Measurements from ENCODE around the gene ACCS.
A peak's percentile ranks its signal among the peaks of the same experiment; 100 is the strongest.

ACCS gene

GRCh38 chr11:44125598-44125997 is 59.5 kb downstream of the ACCS start:
- no peak for TF ChIP-seq CTCF (IDR thresholded peaks at IDR 0.05; ENCODE audit: low read depth, low read length, missing control alignments)
- no peak for DNase-seq (ENCODE audit: extremely low read depth, low read depth)
- no peak overlapping the region for H3K4me3 ChIP-seq (replicated peaks; ENCODE audit: low read depth, low read length)

- no peak for TF ChIP-seq CTCF (IDR thresholded peaks at IDR 0.05; ENCODE audit: low read depth, low read length, missing control alignments)
- H3K4me3 ChIP-seq (replicated peaks; ENCODE audit: low read depth, low read length): no peak overlapping the region
- no peak for DNase-seq (ENCODE audit: extremely low read depth, low read depth)
Observed at GRCh38 chr11:44126304-44126703, 60.2 kb downstream of the ACCS start.

DNA sequence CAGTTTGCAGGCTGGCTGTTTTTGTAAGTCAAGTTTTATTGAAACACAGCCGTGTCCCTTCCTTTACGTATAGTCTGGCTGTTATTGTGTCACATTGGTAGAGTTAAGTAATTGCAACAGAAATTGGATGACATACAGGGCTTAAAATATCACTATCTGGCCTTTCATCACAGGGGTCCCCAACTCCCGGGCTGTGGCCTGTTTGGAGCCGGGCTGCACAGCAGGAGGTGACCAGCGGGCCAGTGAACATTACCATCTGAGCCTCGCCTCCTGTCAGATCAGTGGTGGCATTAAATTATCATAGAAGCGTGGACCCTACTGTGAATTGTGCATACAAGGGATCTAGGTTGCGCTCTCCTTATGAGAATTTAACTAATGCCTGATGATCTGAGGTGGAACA is 61.1 kb downstream of the ACCS start:
- TF ChIP-seq CTCF (IDR thresholded peaks at IDR 0.05; ENCODE audit: low read depth, low read length, missing control alignments): no peak
- DNase-seq (ENCODE audit: extremely low read depth, low read depth): no peak
- no peak overlapping the region for H3K4me3 ChIP-seq (replicated peaks; ENCODE audit: low read depth, low read length)

GRCh38 chr11:44128729-44129128 is 62.7 kb downstream of the ACCS start:
- no peak for TF ChIP-seq CTCF (IDR thresholded peaks at IDR 0.05; ENCODE audit: low read depth, low read length, missing control alignments)
- no peak for DNase-seq (ENCODE audit: extremely low read depth, low read depth)
- H3K4me3 ChIP-seq (replicated peaks; ENCODE audit: low read depth, low read length): no peak overlapping the region

DNA sequence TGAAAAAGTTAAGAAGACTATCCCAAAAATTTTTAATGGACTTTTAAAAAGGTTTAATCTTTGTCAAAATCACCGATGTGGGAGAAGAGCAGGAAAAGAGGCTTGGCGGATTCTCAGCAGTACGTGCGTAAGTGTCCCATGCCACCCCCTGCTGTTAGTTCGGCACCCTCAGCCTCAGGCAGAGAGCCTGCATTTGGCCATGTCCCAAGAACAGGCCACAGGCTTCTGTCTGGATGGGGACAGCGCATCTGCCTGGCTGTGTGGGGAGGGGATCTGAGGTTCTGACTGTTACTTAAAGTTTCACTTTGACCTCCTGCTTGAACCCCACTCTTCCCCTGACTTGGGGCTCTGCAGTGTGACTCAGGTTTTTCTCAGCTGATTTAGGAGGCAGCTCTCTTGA is 64.7 kb downstream of the ACCS start:
- no peak for TF ChIP-seq CTCF (IDR thresholded peaks at IDR 0.05; ENCODE audit: low read depth, low read length, missing control alignments)
- DNase-seq (ENCODE audit: extremely low read depth, low read depth): no peak

GRCh38 chr11:44133335-44133946 is 67.4 kb downstream of the ACCS start:
- no peak for DNase-seq (ENCODE audit: extremely low read depth, low read depth)
- H3K4me3 ChIP-seq (replicated peaks; ENCODE audit: low read depth, low read length): no peak overlapping the region
- TF ChIP-seq CTCF (IDR thresholded peaks at IDR 0.05; ENCODE audit: low read depth, low read length, missing control alignments): peak; percentile 66

More for the DNA sequence above, 64.7 kb downstream of the ACCS start:
- H3K4me3 ChIP-seq (replicated peaks; ENCODE audit: low read depth, low read length): no peak overlapping the region
